GM12865 (cell line): ENCODE measurements around the gene NUDT3.
"Not testable (repeated sequence)": the region's sequence is repeated elsewhere in the genome, so short reads cannot be mapped to it uniquely, and the experiment has no call there.

ENCODE experiments used
- DNase-seq: peaks from one replicate; pipeline ENCODE4 v3.0.0; 2010; ENCODE audit warnings: low read depth
- H3K4me3 ChIP-seq: 2 replicates; pipeline ENCODE4 v1.5.1; 2011; ENCODE audit warnings: mild to moderate bottlenecking, low read depth, low read length, control low read depth
- TF ChIP-seq, protein P1 (sequence below): IDR thresholded peaks from 2 replicates; pipeline ENCODE4 v1.5.1; 2011; ENCODE audit warnings: low read length, control low read depth, low read depth, inconsistent platforms; ENCODE audit not compliant: insufficient read depth; ENCODE audit errors: missing control alignments

The NUDT3 gene

DNA sequence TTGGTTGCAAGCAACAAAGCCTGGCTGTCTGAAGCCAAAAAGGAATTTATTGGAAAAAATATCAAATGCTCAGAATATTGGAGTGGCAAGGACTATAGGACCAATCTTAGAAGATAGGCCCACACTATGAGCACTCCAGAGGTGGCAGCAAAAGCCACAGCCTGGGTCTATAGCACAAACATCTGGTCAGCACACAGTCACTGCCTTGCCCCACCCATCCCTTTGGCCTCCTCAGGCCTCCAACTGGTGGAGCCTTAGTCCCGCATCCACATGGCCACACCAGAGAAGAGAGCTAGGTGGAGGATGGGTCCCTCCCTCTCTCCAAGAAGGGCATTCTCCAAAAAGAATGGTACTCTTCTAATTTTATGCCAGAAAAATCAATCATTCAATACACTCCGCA lies 14.0 kb downstream of the NUDT3 start:
- TF ChIP-seq, protein P1, sequence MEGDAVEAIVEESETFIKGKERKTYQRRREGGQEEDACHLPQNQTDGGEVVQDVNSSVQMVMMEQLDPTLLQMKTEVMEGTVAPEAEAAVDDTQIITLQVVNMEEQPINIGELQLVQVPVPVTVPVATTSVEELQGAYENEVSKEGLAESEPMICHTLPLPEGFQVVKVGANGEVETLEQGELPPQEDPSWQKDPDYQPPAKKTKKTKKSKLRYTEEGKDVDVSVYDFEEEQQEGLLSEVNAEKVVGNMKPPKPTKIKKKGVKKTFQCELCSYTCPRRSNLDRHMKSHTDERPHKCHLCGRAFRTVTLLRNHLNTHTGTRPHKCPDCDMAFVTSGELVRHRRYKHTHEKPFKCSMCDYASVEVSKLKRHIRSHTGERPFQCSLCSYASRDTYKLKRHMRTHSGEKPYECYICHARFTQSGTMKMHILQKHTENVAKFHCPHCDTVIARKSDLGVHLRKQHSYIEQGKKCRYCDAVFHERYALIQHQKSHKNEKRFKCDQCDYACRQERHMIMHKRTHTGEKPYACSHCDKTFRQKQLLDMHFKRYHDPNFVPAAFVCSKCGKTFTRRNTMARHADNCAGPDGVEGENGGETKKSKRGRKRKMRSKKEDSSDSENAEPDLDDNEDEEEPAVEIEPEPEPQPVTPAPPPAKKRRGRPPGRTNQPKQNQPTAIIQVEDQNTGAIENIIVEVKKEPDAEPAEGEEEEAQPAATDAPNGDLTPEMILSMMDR = no peak
- H3K4me3 ChIP-seq = no peak overlapping the region
- DNase-seq = no peak

DNA sequence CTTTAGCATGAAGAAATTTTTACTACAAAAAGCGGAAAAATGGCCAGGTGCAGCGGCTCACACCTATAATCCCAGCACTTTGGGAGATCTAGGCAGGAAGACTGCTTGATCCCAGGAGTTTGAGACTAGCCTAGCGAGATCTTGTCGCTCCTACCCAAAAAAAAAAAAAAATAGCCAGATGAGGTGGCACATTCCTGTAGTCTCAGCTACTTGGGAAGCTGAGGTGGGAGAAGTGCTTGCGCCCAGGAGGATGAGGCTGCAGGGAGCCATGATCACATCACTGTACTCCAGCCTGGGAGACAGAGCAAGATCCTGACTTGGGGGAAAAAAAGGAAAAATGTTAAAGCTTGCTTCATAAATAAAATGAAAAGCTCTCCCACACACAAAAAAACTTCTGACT lies 14.5 kb downstream of the NUDT3 start:
- DNase-seq = no peak
- H3K4me3 ChIP-seq = no peak overlapping the region
- TF ChIP-seq, protein P1 = no peak

DNA sequence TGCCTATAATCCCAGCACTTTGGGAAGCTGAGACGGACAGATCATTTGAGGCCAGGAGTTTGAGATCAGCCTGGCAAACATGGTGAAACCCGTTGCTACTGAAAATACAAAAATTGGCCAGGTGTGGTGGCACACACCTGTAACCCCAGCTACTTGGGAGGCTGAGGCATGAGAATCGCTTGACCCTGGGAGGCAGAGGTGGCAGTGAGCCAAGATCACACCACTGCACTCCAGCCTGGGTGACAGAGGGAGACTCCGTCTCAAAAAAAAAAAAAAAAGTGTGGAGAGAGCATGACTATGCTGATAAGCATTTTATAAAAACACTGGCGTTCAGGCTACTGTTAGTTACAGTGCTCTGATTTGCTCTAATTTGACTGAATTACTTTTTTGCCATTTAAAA lies 14.9 kb downstream of the NUDT3 start:
- H3K4me3 ChIP-seq, DNase-seq: not testable (repeated sequence)

DNA sequence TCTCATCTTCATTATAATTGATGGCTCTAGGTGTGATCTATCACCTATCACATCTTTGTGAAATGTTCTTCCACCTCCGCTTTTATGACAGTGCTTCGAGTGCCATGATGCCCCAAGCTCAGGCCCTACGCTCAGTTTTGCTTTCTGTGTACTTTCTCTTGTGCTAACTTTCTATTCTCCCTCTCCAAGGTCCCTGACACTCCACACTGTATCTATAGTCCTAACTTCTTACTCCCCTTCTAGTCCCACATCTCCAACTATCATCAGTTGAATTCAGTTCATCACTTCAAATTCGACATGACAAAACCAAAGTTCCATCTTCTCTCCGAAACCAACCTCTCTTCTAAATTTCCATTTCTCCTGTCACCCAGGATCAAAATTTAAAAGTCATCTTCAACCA lies 16.6 kb downstream of the NUDT3 start:
- no peak for DNase-seq
- no peak overlapping the region for H3K4me3 ChIP-seq
- TF ChIP-seq, protein P1 = no peak

DNA sequence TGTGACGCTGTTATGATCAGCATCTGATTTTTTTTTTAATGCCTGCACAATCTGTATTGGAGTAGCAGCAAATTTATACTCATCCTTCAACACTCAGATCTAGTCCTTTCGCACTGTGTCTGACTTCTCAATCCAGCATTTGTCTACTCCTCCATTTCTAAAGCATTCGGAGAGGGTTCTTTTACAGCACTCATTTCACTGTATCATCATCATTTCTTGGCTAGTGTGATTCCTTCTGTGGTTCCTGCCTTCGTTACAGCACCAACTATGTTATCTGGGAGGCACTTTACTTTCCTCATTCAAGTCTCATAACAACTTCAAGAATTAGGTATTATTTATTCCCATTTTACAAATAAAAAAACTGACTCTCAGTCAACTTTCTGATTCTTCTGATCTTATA lies 18.0 kb downstream of the NUDT3 start:
- TF ChIP-seq, protein P1 = no peak
- H3K4me3 ChIP-seq = no peak overlapping the region
- DNase-seq = no peak

DNA sequence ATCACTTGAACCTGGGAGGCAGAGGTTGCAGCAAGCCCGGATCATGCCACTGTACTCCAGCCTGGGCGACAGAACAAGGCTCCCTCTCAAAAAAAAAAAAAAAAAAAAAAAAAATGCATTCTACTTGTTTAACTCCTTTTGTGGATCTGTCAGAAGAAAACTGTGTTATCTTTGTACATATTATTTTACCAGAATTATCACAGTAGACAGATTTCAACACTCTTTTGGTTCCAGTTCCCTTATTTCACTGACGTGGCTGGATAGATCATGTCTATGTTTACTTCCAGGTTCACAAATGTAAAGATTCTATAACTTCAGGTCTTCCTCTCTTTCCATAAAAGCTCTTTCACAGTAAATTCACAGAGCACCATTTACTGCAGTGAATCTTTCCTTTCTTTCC lies 18.4 kb downstream of the NUDT3 start:
- TF ChIP-seq, protein P1 = no peak
- H3K4me3 ChIP-seq = no peak overlapping the region
- DNase-seq = peak; percentile 9

DNA sequence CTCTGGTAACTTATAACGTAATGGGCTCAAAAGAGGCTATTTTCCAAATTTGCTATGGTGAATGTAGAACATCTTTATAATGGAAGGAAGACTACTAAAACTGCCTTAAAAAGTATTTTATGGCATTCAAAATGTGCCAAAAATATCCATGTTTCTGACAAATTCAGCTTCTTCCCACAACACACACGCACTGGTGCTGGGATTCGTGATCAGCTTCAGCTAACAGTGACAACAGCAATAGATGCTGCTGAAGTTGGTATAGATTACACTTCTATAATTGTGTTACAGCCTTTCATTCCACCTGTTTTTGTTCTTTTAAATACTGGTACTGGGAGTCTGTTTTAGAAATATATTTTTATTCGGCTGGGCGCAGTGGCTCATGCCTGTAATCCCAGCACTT lies 19.0 kb downstream of the NUDT3 start:
- H3K4me3 ChIP-seq = no peak overlapping the region
- TF ChIP-seq, protein P1 = no peak
- no peak for DNase-seq

DNA sequence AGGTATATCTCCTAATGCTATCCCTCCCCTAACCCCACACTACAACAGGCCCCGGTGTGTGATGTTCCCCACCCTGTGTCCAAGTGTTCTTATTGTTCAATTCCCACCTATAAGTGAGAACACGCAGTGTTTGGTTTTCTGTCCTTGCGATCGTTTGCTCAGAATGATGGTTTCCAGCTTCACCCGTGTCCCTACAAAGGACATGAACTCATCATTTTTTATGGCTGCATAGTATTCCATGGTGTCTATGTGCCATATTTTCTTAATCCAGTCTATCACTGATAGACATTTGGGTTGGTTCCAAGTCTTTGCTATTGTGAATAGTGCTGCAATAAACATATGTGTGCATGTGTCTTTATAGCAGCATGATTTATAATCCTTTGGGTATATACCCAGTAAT lies 20.6 kb downstream of the NUDT3 start:
- DNase-seq, H3K4me3 ChIP-seq: not testable (repeated sequence)
